GM23338 (cell line): ENCODE results near the gene MACF1. TPM values are rescaled to one million over a fixed set of nuclear protein-coding genes. Genes with fewer than 3 reads are reported as not detected.
"Not testable (repeated sequence)": the region's sequence is repeated elsewhere in the genome, so short reads cannot be mapped to it uniquely, and the experiment has no call there.

Source experiments
- ATAC-seq: fragments of 200-7000 bp; cut with Tn5 transposase; 3 replicates; pipeline ENCODE4 v1.9.1; 2020
- DNase-seq: peaks from one replicate; pipeline ENCODE4 v3.0.0-alpha.2; 2015; ENCODE audit warnings: low spot score
- H2AFZ ChIP-seq: fragments of 200-600 bp; sonication (generic); 2 replicates; pipeline ENCODE4 v1.8.0; 2016; ENCODE audit warnings: antibody characterized with exemption, mild to moderate bottlenecking, moderate library complexity
- H3F3A ChIP-seq: fragments of 200-600 bp; sonication (generic); replicated peaks from 2 replicates; pipeline ENCODE4 v1.8.0; 2017; ENCODE audit warnings: antibody characterized with exemption, mixed run types, low read depth
- H3K27ac ChIP-seq: fragments of 200-600 bp; sonication (generic); 2 replicates; pipeline ENCODE4 v1.6.1; 2016; ENCODE audit warnings: low read depth
- H3K27me3 ChIP-seq: fragments of 200-600 bp; sonication (generic); 2 replicates; pipeline ENCODE4 v1.8.0; 2016; ENCODE audit warnings: mild to moderate bottlenecking, mixed run types, moderate library complexity; ENCODE audit not compliant: insufficient read depth
- H3K36me3 ChIP-seq: fragments of 200-600 bp; sonication (generic); 2 replicates; pipeline ENCODE4 v1.8.0; 2016; ENCODE audit warnings: mild to moderate bottlenecking; ENCODE audit not compliant: insufficient read depth
- H3K4me1 ChIP-seq: fragments of 200-600 bp; sonication (generic); 2 replicates; pipeline ENCODE4 v1.8.0; 2016; ENCODE audit warnings: mild to moderate bottlenecking, moderate library complexity; ENCODE audit not compliant: insufficient read depth
- H3K4me2 ChIP-seq: fragments of 200-600 bp; sonication (generic); 2 replicates; pipeline ENCODE4 v1.7.1; 2017; ENCODE audit warnings: mixed run types
- H3K4me3 ChIP-seq: fragments of 200-600 bp; sonication (generic); 2 replicates; pipeline ENCODE4 v1.6.1; 2016; ENCODE audit warnings: mixed run types
- H3K79me2 ChIP-seq: fragments of 200-600 bp; sonication (generic); replicated peaks from 2 replicates; pipeline ENCODE4 v1.8.0; 2017; ENCODE audit warnings: mild to moderate bottlenecking; ENCODE audit not compliant: insufficient read depth
- H3K9me2 ChIP-seq: fragments of 200-600 bp; sonication (generic); 2 replicates; pipeline ENCODE4 v1.8.0; 2017; ENCODE audit not compliant: insufficient read depth
- H4K20me1 ChIP-seq: fragments of 200-600 bp; sonication (generic); replicated peaks from 2 replicates; pipeline ENCODE4 v1.8.0; 2017; ENCODE audit warnings: mild to moderate bottlenecking; ENCODE audit not compliant: insufficient read depth
- H3K27ac Mint-ChIP-seq: 2 replicates; pipeline ENCODE4 v1.8.0; 2020; ENCODE audit warnings: inconsistent platforms, mild to moderate bottlenecking, moderate library complexity, mixed read lengths
- H3K27me3 Mint-ChIP-seq: 3 replicates; pipeline ENCODE4 v1.8.0; 2022; ENCODE audit warnings: low read depth, mild to moderate bottlenecking, moderate library complexity, mixed read lengths, inconsistent platforms; ENCODE audit not compliant: insufficient read depth, poor library complexity
- H3K36me3 Mint-ChIP-seq: 3 replicates; pipeline ENCODE4 v1.8.0; 2021; ENCODE audit warnings: low read depth, mild to moderate bottlenecking, inconsistent platforms, moderate library complexity, mixed read lengths
- H3K4me1 Mint-ChIP-seq: 3 replicates; pipeline ENCODE4 v1.8.0; 2020; ENCODE audit warnings: mild to moderate bottlenecking, inconsistent platforms, mixed read lengths
- H3K4me3 Mint-ChIP-seq: 3 replicates; pipeline ENCODE4 v1.8.0; 2021; ENCODE audit warnings: moderate library complexity, mild to moderate bottlenecking, inconsistent platforms, mixed read lengths
- H3K9me3 Mint-ChIP-seq: 3 replicates; pipeline ENCODE4 v1.8.0; 2020; ENCODE audit warnings: moderate library complexity, mild to moderate bottlenecking, inconsistent platforms, mixed read lengths
- EZH2 ChIP-seq: fragments of 200-600 bp; sonication (generic); IDR thresholded peaks from one replicate; pipeline ENCODE4 v1.8.0; 2017; ENCODE audit warnings: antibody characterized with exemption, mild to moderate bottlenecking, low read depth; ENCODE audit not compliant: unreplicated experiment
- EZH2phosphoT487 ChIP-seq: fragments of 200-600 bp; sonication (generic); IDR thresholded peaks from one replicate; pipeline ENCODE4 v1.8.1; 2018; ENCODE audit warnings: antibody characterized with exemption; ENCODE audit not compliant: unreplicated experiment
- JUNB ChIP-seq: IDR thresholded peaks from one replicate; pipeline ENCODE4 v1.6.1; 2016; ENCODE audit warnings: antibody characterized with exemption; ENCODE audit not compliant: unreplicated experiment
- NANOG ChIP-seq: IDR thresholded peaks from 2 replicates; pipeline ENCODE4 v1.6.1; 2016; ENCODE audit warnings: antibody characterized with exemption, borderline replicate concordance
- POLR2AphosphoS5 ChIP-seq: IDR thresholded peaks from 2 replicates; pipeline ENCODE4 v1.6.1; 2016; ENCODE audit warnings: antibody characterized with exemption, low read depth
- REST ChIP-seq: IDR thresholded peaks from one replicate; pipeline ENCODE4 v1.6.1; 2018; ENCODE audit warnings: antibody characterized with exemption; ENCODE audit not compliant: unreplicated experiment
- STAT1 ChIP-seq: IDR thresholded peaks from one replicate; pipeline ENCODE4 v1.6.1; 2016; ENCODE audit warnings: antibody characterized with exemption; ENCODE audit not compliant: unreplicated experiment
- ZNF331 ChIP-seq: fragments of 250-450 bp; sonication (Bioruptor Pico); IDR thresholded peaks from 2 replicates; pipeline ENCODE4 v1.5.0; 2020; ENCODE audit warnings: low read depth, mild to moderate bottlenecking, moderate library complexity
- polyA plus RNA-seq: library from polyadenylated mRNA; unstranded; fragments of >200 nt; fragmentation: Nextera tagmentation; extraction: Ambion mirVana; gene quantifications from 2 replicates; pipeline ENCODE4 v1.2.1, GENCODE V29; 2016
- total RNA-seq: library from RNA; depleted of rRNA; stranded (reverse); fragments of >200 nt; shearing (Covaris generic); gene quantifications from 2 replicates; pipeline ENCODE4 v1.2.3, GENCODE V29; 2014

MACF1 gene
- total and polyA plus RNA-seq, 2 experiments from 2014 or later, result 104 to 399 TPM

GRCh38 chr1:39494671-39495410 is 290.3 kb downstream of the MACF1 start:
- no peak for DNase-seq
- no peaks in the 10 kb centered on the region for H3K9me2 ChIP-seq
- H3K36me3 ChIP-seq, result no peaks in the 10 kb centered on the region
- peaks cover 5% of the 10 kb centered on the region for H3F3A ChIP-seq
- no peaks in the 10 kb centered on the region for H3K9me3 Mint-ChIP-seq
- ATAC-seq, result no peak
- no peak overlapping the region for H3K4me3 ChIP-seq
- no peak overlapping the region for H3K4me3 Mint-ChIP-seq
- TF ChIP-seq ZNF331 (CRISPR knock-in tag), result no peak
- no peak for TF ChIP-seq JUNB
- no peak for TF ChIP-seq NANOG
- no peak for TF ChIP-seq EZH2
- no peak for TF ChIP-seq EZH2phosphoT487
- no peak for TF ChIP-seq POLR2AphosphoS5
- no peak for TF ChIP-seq REST
- TF ChIP-seq STAT1, result no peak
- peaks cover 44% of the 10 kb centered on the region for H3K27me3 Mint-ChIP-seq
- no peak overlapping the region for H3K27ac Mint-ChIP-seq
- H3K4me1 Mint-ChIP-seq, result peaks cover 10% of the 10 kb centered on the region
- no peaks in the 10 kb centered on the region; the same call in 2 of the 3 replicates for H3K36me3 Mint-ChIP-seq
- peaks cover 39% of the 10 kb centered on the region for H3K27me3 ChIP-seq
- no peaks in the 10 kb centered on the region for H3K79me2 ChIP-seq
- no peak overlapping the region for H3K27ac ChIP-seq
- 0 out of 2 replicates have a peak, but pooled peaks cover 9% of the 10 kb centered on the region for H3K4me1 ChIP-seq
- H2AFZ ChIP-seq, result no peak overlapping the region
- no peaks in the 10 kb centered on the region for H4K20me1 ChIP-seq
- H3K4me2 ChIP-seq, result no peak overlapping the region

- not testable (repeated sequence) for H3K79me2 ChIP-seq, DNase-seq, H2AFZ ChIP-seq, H3K27ac ChIP-seq, H3K4me3 Mint-ChIP-seq, ATAC-seq, H3K9me2 ChIP-seq, H3K36me3 ChIP-seq, H3K27ac Mint-ChIP-seq, H3K4me1 ChIP-seq, H3K9me3 Mint-ChIP-seq, H3F3A ChIP-seq, H3K4me3 ChIP-seq, H3K36me3 Mint-ChIP-seq, H3K4me2 ChIP-seq, H4K20me1 ChIP-seq
- peaks cover 27% of the 10 kb centered on the region for H3K27me3 ChIP-seq
- H3K4me1 Mint-ChIP-seq, result peaks cover 12% of the 10 kb centered on the region
- H3K27me3 Mint-ChIP-seq, result peaks cover 40% of the 10 kb centered on the region
These were observed 292.0 kb downstream of the MACF1 start for GRCh38 chr1:39496520-39496919.
